HepG2 (cell line): Measurements from ENCODE around the gene AP3D1. TPM values are rescaled to one million over a fixed set of nuclear protein-coding genes. Genes with fewer than 3 reads are reported as not detected.

Source experiments
- BCL3 ChIP-seq: sonication (generic); formaldehyde crosslinking; IDR thresholded peaks from 2 replicates; pipeline ENCODE4 v1.5.1; 2020; ENCODE audit warnings: mild to moderate bottlenecking, missing genetic modification reagents, moderate library complexity
- BRCA1 ChIP-seq: sonication (generic); formaldehyde crosslinking; IDR thresholded peaks from 2 replicates; pipeline ENCODE4 v1.4.0; 2020; ENCODE audit warnings: missing genetic modification reagents
- CCAR2 ChIP-seq: fragments of 200-400 bp; formaldehyde crosslinking; optimal IDR thresholded peaks from 2 replicates; pipeline ENCODE3; 2018; ENCODE audit warnings: low read depth, mild to moderate bottlenecking, low read length, moderate library complexity
- ERF ChIP-seq: IDR thresholded peaks from 2 replicates; pipeline ENCODE4 v1.6.1; 2018; ENCODE audit warnings: missing biosample characterization, missing genetic modification reagents
- JDP2 ChIP-seq: sonication (generic); formaldehyde crosslinking; IDR thresholded peaks from 2 replicates; pipeline ENCODE4 v1.8.1; 2022; ENCODE audit warnings: missing genetic modification reagents, borderline replicate concordance
- MYC ChIP-seq: sonication (generic); formaldehyde crosslinking; IDR thresholded peaks from 2 replicates; pipeline ENCODE4 v1.9.0; 2021; ENCODE audit warnings: missing genetic modification reagents, borderline replicate concordance
- PHF8 ChIP-seq: sonication (generic); formaldehyde crosslinking; IDR thresholded peaks from 2 replicates; pipeline ENCODE4 v1.5.0; 2020; ENCODE audit warnings: missing genetic modification reagents
- POLR2AphosphoS5 ChIP-seq: IDR thresholded peaks from 2 replicates; pipeline ENCODE4 v1.6.1; 2012; ENCODE audit warnings: low read depth, low read length
- SMARCC2 ChIP-seq: fragments of 450-650 bp; IDR thresholded peaks from 2 replicates; pipeline ENCODE4 v1.6.1; 2017; ENCODE audit warnings: antibody characterized with exemption, mild to moderate bottlenecking
- U2AF2 ChIP-seq: fragments of 200-400 bp; formaldehyde crosslinking; IDR thresholded peaks from 2 replicates; pipeline ENCODE4 v1.6.1; 2017; ENCODE audit warnings: low read depth, mild to moderate bottlenecking, low read length
- ZBTB21 ChIP-seq: sonication (generic); formaldehyde crosslinking; IDR thresholded peaks from 2 replicates; pipeline ENCODE4 v1.4.0; 2020; ENCODE audit warnings: missing genetic modification reagents
- ZFY ChIP-seq: sonication (generic); formaldehyde crosslinking; IDR thresholded peaks from 2 replicates; pipeline ENCODE4 v1.4.0; 2020; ENCODE audit warnings: missing genetic modification reagents
- ZKSCAN5 ChIP-seq: sonication (generic); formaldehyde crosslinking; IDR thresholded peaks from 2 replicates; pipeline ENCODE4 v1.5.1; 2020; ENCODE audit warnings: mild to moderate bottlenecking, missing genetic modification reagents
- ZNF17 ChIP-seq: sonication (generic); formaldehyde crosslinking; IDR thresholded peaks from 2 replicates; pipeline ENCODE4 v1.5.0; 2020; ENCODE audit warnings: mild to moderate bottlenecking, missing genetic modification reagents
- ZNF256 ChIP-seq: sonication (generic); formaldehyde crosslinking; conservative IDR thresholded peaks from 2 replicates; pipeline ENCODE4 v1.4.0; 2020; ENCODE audit warnings: missing genetic modification reagents
- ZNF350 ChIP-seq: sonication (generic); formaldehyde crosslinking; IDR thresholded peaks from 2 replicates; pipeline ENCODE4 v1.4.0; 2020; ENCODE audit warnings: mild to moderate bottlenecking, low read depth, missing genetic modification reagents, borderline replicate concordance
- ZNF709 ChIP-seq: sonication (generic); formaldehyde crosslinking; IDR thresholded peaks from 2 replicates; pipeline ENCODE4 v1.5.0; 2020; ENCODE audit warnings: mild to moderate bottlenecking, missing genetic modification reagents
- ZNF816 ChIP-seq: sonication (generic); formaldehyde crosslinking; IDR thresholded peaks from 2 replicates; pipeline ENCODE4 v1.8.0; 2022; ENCODE audit warnings: missing genetic modification reagents, mild to moderate bottlenecking, borderline replicate concordance
- ZNF839 ChIP-seq: sonication (generic); formaldehyde crosslinking; IDR thresholded peaks from 2 replicates; pipeline ENCODE4 v1.4.0; 2020; ENCODE audit warnings: missing genetic modification reagents, mild to moderate bottlenecking, borderline replicate concordance
- polyA plus RNA-seq, 8 experiments: library from polyadenylated mRNA; depleted of rRNA in 3 of 8; stranded (reverse) in 7 of 8; unstranded in 1 of 8; fragments of >200 nt; fragmentation: Illumina TruSeq in 4 of 8; extraction: Trizol in 4 of 8; gene quantifications; 2 replicates each; pipeline versions ENCODE4 v1.2.1 to v1.2.3, GENCODE V29; 2011 to 2016; ENCODE audit warnings: low read depth in 4 of 8, missing spikeins in 1 of 8, mixed read lengths in 1 of 8; ENCODE audit not compliant: insufficient read depth in 1 of 8
- total RNA-seq, 5 experiments: library from RNA; depleted of rRNA; stranded (reverse); fragments of >200 nt; fragmentation: Illumina TruSeq; extraction: Trizol; gene quantifications; 2 replicates each; pipeline ENCODE4 v1.2.3, GENCODE V29; 2016; ENCODE audit warnings: low read depth in 1 of 5
- TF ChIP-seq, protein P1 (sequence below): sonication (generic); formaldehyde crosslinking; IDR thresholded peaks from 2 replicates; pipeline ENCODE4 v1.9.0; 2021; ENCODE audit warnings: mild to moderate bottlenecking, missing genetic modification reagents
- TF ChIP-seq, protein P2 (sequence below): sonication (generic); formaldehyde crosslinking; IDR thresholded peaks from 2 replicates; pipeline ENCODE4 v1.8.0; 2022; ENCODE audit warnings: mild to moderate bottlenecking, missing genetic modification reagents, moderate library complexity
- TF ChIP-seq, protein P3 (sequence below): IDR thresholded peaks from 2 replicates; pipeline ENCODE4 v1.6.1; 2016; ENCODE audit warnings: control low read depth

The AP3D1 gene
- total and polyA plus RNA-seq, 2 of the 13 experiments (the other 11 are each of a cell fraction or from before 2014, with no cell fraction given) = 68.0 to 82.6 TPM

- TF ChIP-seq, protein P1, sequence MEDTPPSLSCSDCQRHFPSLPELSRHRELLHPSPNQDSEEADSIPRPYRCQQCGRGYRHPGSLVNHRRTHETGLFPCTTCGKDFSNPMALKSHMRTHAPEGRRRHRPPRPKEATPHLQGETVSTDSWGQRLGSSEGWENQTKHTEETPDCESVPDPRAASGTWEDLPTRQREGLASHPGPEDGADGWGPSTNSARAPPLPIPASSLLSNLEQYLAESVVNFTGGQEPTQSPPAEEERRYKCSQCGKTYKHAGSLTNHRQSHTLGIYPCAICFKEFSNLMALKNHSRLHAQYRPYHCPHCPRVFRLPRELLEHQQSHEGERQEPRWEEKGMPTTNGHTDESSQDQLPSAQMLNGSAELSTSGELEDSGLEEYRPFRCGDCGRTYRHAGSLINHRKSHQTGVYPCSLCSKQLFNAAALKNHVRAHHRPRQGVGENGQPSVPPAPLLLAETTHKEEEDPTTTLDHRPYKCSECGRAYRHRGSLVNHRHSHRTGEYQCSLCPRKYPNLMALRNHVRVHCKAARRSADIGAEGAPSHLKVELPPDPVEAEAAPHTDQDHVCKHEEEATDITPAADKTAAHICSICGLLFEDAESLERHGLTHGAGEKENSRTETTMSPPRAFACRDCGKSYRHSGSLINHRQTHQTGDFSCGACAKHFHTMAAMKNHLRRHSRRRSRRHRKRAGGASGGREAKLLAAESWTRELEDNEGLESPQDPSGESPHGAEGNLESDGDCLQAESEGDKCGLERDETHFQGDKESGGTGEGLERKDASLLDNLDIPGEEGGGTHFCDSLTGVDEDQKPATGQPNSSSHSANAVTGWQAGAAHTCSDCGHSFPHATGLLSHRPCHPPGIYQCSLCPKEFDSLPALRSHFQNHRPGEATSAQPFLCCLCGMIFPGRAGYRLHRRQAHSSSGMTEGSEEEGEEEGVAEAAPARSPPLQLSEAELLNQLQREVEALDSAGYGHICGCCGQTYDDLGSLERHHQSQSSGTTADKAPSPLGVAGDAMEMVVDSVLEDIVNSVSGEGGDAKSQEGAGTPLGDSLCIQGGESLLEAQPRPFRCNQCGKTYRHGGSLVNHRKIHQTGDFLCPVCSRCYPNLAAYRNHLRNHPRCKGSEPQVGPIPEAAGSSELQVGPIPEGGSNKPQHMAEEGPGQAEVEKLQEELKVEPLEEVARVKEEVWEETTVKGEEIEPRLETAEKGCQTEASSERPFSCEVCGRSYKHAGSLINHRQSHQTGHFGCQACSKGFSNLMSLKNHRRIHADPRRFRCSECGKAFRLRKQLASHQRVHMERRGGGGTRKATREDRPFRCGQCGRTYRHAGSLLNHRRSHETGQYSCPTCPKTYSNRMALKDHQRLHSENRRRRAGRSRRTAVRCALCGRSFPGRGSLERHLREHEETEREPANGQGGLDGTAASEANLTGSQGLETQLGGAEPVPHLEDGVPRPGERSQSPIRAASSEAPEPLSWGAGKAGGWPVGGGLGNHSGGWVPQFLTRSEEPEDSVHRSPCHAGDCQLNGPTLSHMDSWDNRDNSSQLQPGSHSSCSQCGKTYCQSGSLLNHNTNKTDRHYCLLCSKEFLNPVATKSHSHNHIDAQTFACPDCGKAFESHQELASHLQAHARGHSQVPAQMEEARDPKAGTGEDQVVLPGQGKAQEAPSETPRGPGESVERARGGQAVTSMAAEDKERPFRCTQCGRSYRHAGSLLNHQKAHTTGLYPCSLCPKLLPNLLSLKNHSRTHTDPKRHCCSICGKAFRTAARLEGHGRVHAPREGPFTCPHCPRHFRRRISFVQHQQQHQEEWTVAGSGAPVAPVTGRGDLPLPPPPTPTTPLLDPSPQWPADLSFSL (CRISPR knock-in tag) = no peak
- TF ChIP-seq ZNF839 (CRISPR knock-in tag) (no peak), ZNF816 (CRISPR knock-in tag) (no peak), PHF8 (CRISPR knock-in tag) (peak; percentile 37; the same call in 1 of the 2 replicates), ZKSCAN5 (CRISPR knock-in tag) (no peak; the same call in 1 of the 2 replicates), CCAR2 (no peak), U2AF2 (no peak), ZFY (peak; percentile 62), ERF (no peak; the same call in 1 of the 2 replicates), SMARCC2 (no peak), ZBTB21 (CRISPR knock-in tag) (no peak), BRCA1 (CRISPR knock-in tag) (no peak), ZNF256 (CRISPR knock-in tag) (no peak), JDP2 (no peak), ZNF17 (CRISPR knock-in tag) (no peak), BCL3 (0 out of 2 replicates have a peak, but pooled peaks have one; percentile 19), MYC (CRISPR knock-in tag) (peak; percentile 63), ZNF709 (CRISPR knock-in tag) (no peak), ZNF350 (CRISPR knock-in tag) (no peak; the same call in 1 of the 2 replicates), POLR2AphosphoS5 (no peak)
- TF ChIP-seq, protein P2, sequence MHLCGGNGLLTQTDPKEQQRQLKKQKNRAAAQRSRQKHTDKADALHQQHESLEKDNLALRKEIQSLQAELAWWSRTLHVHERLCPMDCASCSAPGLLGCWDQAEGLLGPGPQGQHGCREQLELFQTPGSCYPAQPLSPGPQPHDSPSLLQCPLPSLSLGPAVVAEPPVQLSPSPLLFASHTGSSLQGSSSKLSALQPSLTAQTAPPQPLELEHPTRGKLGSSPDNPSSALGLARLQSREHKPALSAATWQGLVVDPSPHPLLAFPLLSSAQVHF (CRISPR knock-in tag) = no peak
- TF ChIP-seq, protein P3, sequence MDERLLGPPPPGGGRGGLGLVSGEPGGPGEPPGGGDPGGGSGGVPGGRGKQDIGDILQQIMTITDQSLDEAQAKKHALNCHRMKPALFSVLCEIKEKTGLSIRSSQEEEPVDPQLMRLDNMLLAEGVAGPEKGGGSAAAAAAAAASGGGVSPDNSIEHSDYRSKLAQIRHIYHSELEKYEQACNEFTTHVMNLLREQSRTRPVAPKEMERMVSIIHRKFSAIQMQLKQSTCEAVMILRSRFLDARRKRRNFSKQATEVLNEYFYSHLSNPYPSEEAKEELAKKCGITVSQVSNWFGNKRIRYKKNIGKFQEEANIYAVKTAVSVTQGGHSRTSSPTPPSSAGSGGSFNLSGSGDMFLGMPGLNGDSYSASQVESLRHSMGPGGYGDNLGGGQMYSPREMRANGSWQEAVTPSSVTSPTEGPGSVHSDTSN (CRISPR knock-in tag) = no peak
Observed at GRCh38 chr19:2064788-2065524, 86.4 kb downstream of the AP3D1 start (continued).
